HFF-Myc (cell line): Measurements from ENCODE around the gene CBLN2.

Experiments
- DNase-seq: peaks from one replicate; pipeline ENCODE4 v3.0.0-alpha.2; 2011; ENCODE audit warnings: low read depth; ENCODE audit errors: extremely low read depth
- H3K4me3 ChIP-seq: replicated peaks from 2 replicates; pipeline ENCODE4 v1.5.1; 2011; ENCODE audit warnings: low read depth, mild to moderate bottlenecking, control low read depth, low read length
- CTCF ChIP-seq: IDR thresholded peaks from 2 replicates; pipeline ENCODE4 v1.5.1; 2012; ENCODE audit warnings: mild to moderate bottlenecking, low read depth, low read length, control low read depth; ENCODE audit errors: missing control alignments

The CBLN2 gene

GRCh38 chr18:72544092-72544886 is at the start of gene CBLN2:
TSS of gene CBLN2 (minus strand) at chr18:72544342. CDS start at chr18:72542160, 2,182 bp downstream.
- peak; percentile 69 for TF ChIP-seq CTCF
- no peak for DNase-seq
- no peak within 1 kb of the TSS for H3K4me3 ChIP-seq

GRCh38 chr18:72588360-72588759 is 44.2 kb upstream of the CBLN2 start:
- no peak for TF ChIP-seq CTCF
- no peak overlapping the region for H3K4me3 ChIP-seq
- DNase-seq, result no peak

GRCh38 chr18:72584787-72585186 is 40.6 kb upstream of the CBLN2 start:
- H3K4me3 ChIP-seq, result no peak overlapping the region
- no peak for TF ChIP-seq CTCF
- DNase-seq, result no peak

GRCh38 chr18:72581976-72582375 is 37.8 kb upstream of the CBLN2 start:
- DNase-seq, result no peak
- no peak for TF ChIP-seq CTCF
- no peak overlapping the region for H3K4me3 ChIP-seq

- no peak overlapping the region for H3K4me3 ChIP-seq
- no peak for DNase-seq
- no peak for TF ChIP-seq CTCF
These were observed 28.8 kb upstream of the CBLN2 start for GRCh38 chr18:72572896-72573295.

GRCh38 chr18:72566290-72566689 is 22.1 kb upstream of the CBLN2 start:
- no peak for TF ChIP-seq CTCF
- H3K4me3 ChIP-seq, result no peak overlapping the region
- DNase-seq, result no peak
